CD4-positive, alpha-beta T cell treated with Interleukin-10 for 1 hour (primary cell): ENCODE results near the gene SLC25A20.

ENCODE experiments used
- DNase-seq: peaks from one replicate; pipeline ENCODE4 v3.0.0-alpha.2; 2020

The SLC25A20 gene

GRCh38 chr3:48897460-48898376 lies 964 bp downstream of the SLC25A20 start:
- DNase-seq: no peak

- no peak for DNase-seq
Observed at GRCh38 chr3:48896936-48897335, 1.7 kb downstream of the SLC25A20 start.

- DNase-seq: no peak
Observed at GRCh38 chr3:48894516-48894915, 4.2 kb downstream of the SLC25A20 start.

- no peak for DNase-seq
Observed at GRCh38 chr3:48891606-48892005, 7.1 kb downstream of the SLC25A20 start.

- no peak for DNase-seq
Observed at GRCh38 chr3:48885753-48886152, 12.9 kb downstream of the SLC25A20 start.

- no peak for DNase-seq
Observed at GRCh38 chr3:48881652-48882114, 17.0 kb downstream of the SLC25A20 start.

GRCh38 chr3:48881006-48881405 lies 17.7 kb downstream of the SLC25A20 start:
- DNase-seq: no peak

GRCh38 chr3:48879994-48880377 lies 18.7 kb downstream of the SLC25A20 start:
- DNase-seq: no peak

- no peak for DNase-seq
Observed at GRCh38 chr3:48879307-48879993, 19.2 kb downstream of the SLC25A20 start.

- no peak for DNase-seq
Observed at GRCh38 chr3:48877671-48878070, 21.0 kb downstream of the SLC25A20 start.

GRCh38 chr3:48863122-48863521 lies 35.6 kb downstream of the SLC25A20 start:
- DNase-seq: no peak

- no peak for DNase-seq
Observed at GRCh38 chr3:48859206-48859605, 39.5 kb downstream of the SLC25A20 start.

GRCh38 chr3:48858709-48859108 lies 40.0 kb downstream of the SLC25A20 start:
- no peak for DNase-seq

GRCh38 chr3:48857641-48858040 lies 41.0 kb downstream of the SLC25A20 start:
- DNase-seq: no peak

- no peak for DNase-seq
Observed at GRCh38 chr3:48856469-48856868, 42.2 kb downstream of the SLC25A20 start.

- DNase-seq: no peak
Observed at GRCh38 chr3:48855681-48856447, 42.8 kb downstream of the SLC25A20 start.

- DNase-seq: no peak
Observed at GRCh38 chr3:48852151-48852550, 46.5 kb downstream of the SLC25A20 start.

- DNase-seq: no peak
Observed at GRCh38 chr3:48851407-48851806, 47.3 kb downstream of the SLC25A20 start.

GRCh38 chr3:48848816-48849515 lies 49.7 kb downstream of the SLC25A20 start:
- DNase-seq: no peak

- DNase-seq: peak; percentile 87
Observed at GRCh38 chr3:48847504-48848423, 50.9 kb downstream of the SLC25A20 start, which contains the start of gene PRKAR2A. TSS of gene PRKAR2A (minus strand) at chr3:48847874. CDS start at chr3:48847596, 278 bp downstream.

GRCh38 chr3:48847053-48847503 lies 51.6 kb downstream of the SLC25A20 start:
- peak; percentile 51 for DNase-seq
